ENCODE measurements around the gene OCEL1.

- TF ChIP-seq EZH2 (IDR thresholded peaks at IDR 0.05; ENCODE audit: borderline replicate concordance, low read depth, low read length, severe bottlenecking) (no peak), CTCF (IDR thresholded peaks at IDR 0.05; ENCODE audit: borderline replicate concordance, extremely low read depth, low read length, poor library complexity, severe bottlenecking) (no peak)
These were observed 6.2 kb downstream of the OCEL1 start for GRCh38 chr19:17232258-17232657.
